Tibial artery (tissue), 4 donors: ENCODE measurements around the gene MEX3D.

Experiments used
- DNase-seq, 2 donors: peaks; one replicate each; pipeline ENCODE4 v3.0.0-alpha.2; 2019
- H3K27ac ChIP-seq, 2 donors: fragments of 200-600 bp; sonication (generic) in 1 of 2; 1 replicate in 1 of 2; 2 replicates in 1 of 2; pipeline ENCODE4 v1.5.1; 2018 to 2019; ENCODE audit warnings: mild to moderate bottlenecking in 1 of 2
- H3K27me3 ChIP-seq, 2 donors: fragments of 200-600 bp; sonication (generic) in 1 of 2; one replicate each; pipeline versions ENCODE4 v1.5.1 to v1.6.0; 2016 to 2019
- H3K36me3 ChIP-seq, 3 donors: fragments of 200-600 bp; sonication (generic) in 2 of 3; one replicate each; pipeline ENCODE4 v1.5.1; 2016 to 2019; ENCODE audit warnings: mild to moderate bottlenecking in 2 of 3
- H3K4me1 ChIP-seq, 4 donors: fragments of 200-600 bp; sonication (generic) in 2 of 4; 1 replicate in 3 of 4; 2 replicates in 1 of 4; pipeline ENCODE4 v1.5.1; 2016 to 2019
- H3K4me3 ChIP-seq, 2 donors: fragments of 200-600 bp; sonication (generic) in 1 of 2; 1 replicate in 1 of 2; 2 replicates in 1 of 2; pipeline ENCODE4 v1.5.1; 2018 to 2019; ENCODE audit warnings: mild to moderate bottlenecking in 2 of 2
- H3K9me3 ChIP-seq, 3 donors: fragments of 200-600 bp; sonication (generic) in 1 of 3; one replicate each; pipeline ENCODE4 v1.5.1; 2016 to 2019
- intact Hi-C: fragments of 100-400 bp; cut with DNase I; formaldehyde crosslinking; loops from one replicate; pipeline ENCODE4 v1.15.0; 2023; ENCODE audit warnings: low total_unique reads
- TF ChIP-seq, protein P1 (sequence below), 2 experiments: fragments of 200-600 bp in 1 of 2; fragments of 450-650 bp in 1 of 2; IDR thresholded peaks; one replicate each; pipeline ENCODE4 v1.5.1; 2017 to 2019; ENCODE audit warnings: antibody characterized with exemption in 2 of 2, mild to moderate bottlenecking in 1 of 2, moderate library complexity in 1 of 2

The MEX3D gene

GRCh38 chr19:1511318-1512317 lies 56.5 kb downstream of the MEX3D start:
- Histone ChIP-seq H3K27ac (no peak overlapping the region), H3K27me3 (peaks cover 0 to 69% of the 10 kb centered on the region in 2 donors), H3K4me3 (no peak overlapping the region), H3K4me1 (peaks cover 0 to 42% (median 23%) of the 10 kb centered on the region in 4 donors), H3K36me3 (no peaks in the 10 kb centered on the region), H3K9me3 (peaks cover 0 to 8% (median 0%) of the 10 kb centered on the region in 3 donors)
- no peak for DNase-seq
- TF ChIP-seq, protein P1, sequence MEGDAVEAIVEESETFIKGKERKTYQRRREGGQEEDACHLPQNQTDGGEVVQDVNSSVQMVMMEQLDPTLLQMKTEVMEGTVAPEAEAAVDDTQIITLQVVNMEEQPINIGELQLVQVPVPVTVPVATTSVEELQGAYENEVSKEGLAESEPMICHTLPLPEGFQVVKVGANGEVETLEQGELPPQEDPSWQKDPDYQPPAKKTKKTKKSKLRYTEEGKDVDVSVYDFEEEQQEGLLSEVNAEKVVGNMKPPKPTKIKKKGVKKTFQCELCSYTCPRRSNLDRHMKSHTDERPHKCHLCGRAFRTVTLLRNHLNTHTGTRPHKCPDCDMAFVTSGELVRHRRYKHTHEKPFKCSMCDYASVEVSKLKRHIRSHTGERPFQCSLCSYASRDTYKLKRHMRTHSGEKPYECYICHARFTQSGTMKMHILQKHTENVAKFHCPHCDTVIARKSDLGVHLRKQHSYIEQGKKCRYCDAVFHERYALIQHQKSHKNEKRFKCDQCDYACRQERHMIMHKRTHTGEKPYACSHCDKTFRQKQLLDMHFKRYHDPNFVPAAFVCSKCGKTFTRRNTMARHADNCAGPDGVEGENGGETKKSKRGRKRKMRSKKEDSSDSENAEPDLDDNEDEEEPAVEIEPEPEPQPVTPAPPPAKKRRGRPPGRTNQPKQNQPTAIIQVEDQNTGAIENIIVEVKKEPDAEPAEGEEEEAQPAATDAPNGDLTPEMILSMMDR (IDR thresholded peaks at IDR 0.05): no peak
- intact Hi-C loops: no loop called here

GRCh38 chr19:1510807-1511206 lies 57.3 kb downstream of the MEX3D start:
- Histone ChIP-seq H3K9me3 (peaks cover 0 to 8% (median 0%) of the 10 kb centered on the region in 3 donors), H3K4me3 (no peak overlapping the region), H3K36me3 (no peaks in the 10 kb centered on the region), H3K27ac (no peak overlapping the region), H3K27me3 (peaks cover 0 to 67% of the 10 kb centered on the region in 2 donors), H3K4me1 (peaks cover 0 to 42% (median 23%) of the 10 kb centered on the region in 4 donors)
- TF ChIP-seq, protein P1 (IDR thresholded peaks at IDR 0.05): no peak
- DNase-seq: no peak
- intact Hi-C loops: no loop called here

- TF ChIP-seq, protein P1 (IDR thresholded peaks at IDR 0.05): no peak
- Histone ChIP-seq H3K4me1 (peaks cover 0 to 42% (median 23%) of the 10 kb centered on the region in 4 donors), H3K27ac (no peak overlapping the region), H3K27me3 (peaks cover 0 to 64% of the 10 kb centered on the region in 2 donors), H3K9me3 (peaks cover 0 to 8% (median 0%) of the 10 kb centered on the region in 3 donors), H3K36me3 (no peaks in the 10 kb centered on the region), H3K4me3 (no peak overlapping the region)
- DNase-seq: no peak
- intact Hi-C loops: no loop called here
Measured at GRCh38 chr19:1510442-1510806, 57.7 kb downstream of the MEX3D start.

GRCh38 chr19:1509602-1510441 lies 58.3 kb downstream of the MEX3D start:
- Histone ChIP-seq H3K36me3 (no peaks in the 10 kb centered on the region), H3K27ac (no peak overlapping the region), H3K4me3 (no peak overlapping the region), H3K4me1 (peaks cover 0 to 42% (median 23%) of the 10 kb centered on the region in 4 donors), H3K9me3 (peaks cover 0 to 8% (median 0%) of the 10 kb centered on the region in 3 donors), H3K27me3 (peaks cover 0 to 58% of the 10 kb centered on the region in 2 donors)
- intact Hi-C loops: no loop called here
- no peak for DNase-seq
- TF ChIP-seq, protein P1 (IDR thresholded peaks at IDR 0.05): no peak

DNA sequence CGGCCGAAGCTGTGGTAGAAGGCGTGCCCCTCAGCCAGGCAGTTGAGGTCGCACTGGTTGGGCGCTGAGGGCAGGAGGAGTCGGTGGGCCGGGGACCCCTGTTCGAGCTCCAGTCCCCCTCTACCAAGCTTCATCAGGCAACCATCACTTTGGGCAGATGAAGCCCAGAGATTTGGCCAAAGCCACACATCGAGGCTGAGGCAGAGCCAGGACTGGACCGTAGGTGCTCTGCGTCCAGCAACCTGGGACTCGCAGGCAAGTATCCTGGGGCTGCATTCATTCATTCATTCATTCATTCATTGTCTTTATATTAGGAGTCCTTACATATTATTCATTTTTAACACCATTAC lies 59.6 kb downstream of the MEX3D start:
- Histone ChIP-seq H3K36me3 (no peaks in the 10 kb centered on the region), H3K4me1 (peaks cover 0 to 42% (median 22%) of the 10 kb centered on the region in 4 donors), H3K4me3 (peak overlapping the region; percentile 44 to 49), H3K27ac (peak overlapping the region; percentile 76 to 77), H3K27me3 (peaks cover 0 to 57% of the 10 kb centered on the region in 2 donors), H3K9me3 (peaks cover 0 to 8% (median 0%) of the 10 kb centered on the region in 3 donors)
- DNase-seq: no peak
- TF ChIP-seq, protein P1 (IDR thresholded peaks at IDR 0.05): no peak
- intact Hi-C loops: no loop called here
